Activated naive CD8-positive, alpha-beta T cell treated with anti-CD3 and anti-CD28 coated beads, Interleukin-2, amount 50 U/mL, for 24 hours (primary cell): Measurements from ENCODE around the gene HIVEP2.

Source experiments
- ATAC-seq: fragments of 150-1000 bp; cut with Tn5 transposase; one replicate; pipeline ENCODE4 v1.10.0; 2021
- DNase-seq: peaks from one replicate; pipeline ENCODE4 v3.0.0; 2021
- H3K27ac Mint-ChIP-seq: one replicate; pipeline ENCODE4 v1.8.0; 2021; ENCODE audit warnings: mild to moderate bottlenecking, mixed read lengths
- H3K27me3 Mint-ChIP-seq: one replicate; pipeline ENCODE4 v1.8.0; 2021; ENCODE audit warnings: mixed read lengths
- H3K36me3 Mint-ChIP-seq: one replicate; pipeline ENCODE4 v1.8.0; 2021; ENCODE audit warnings: low read depth, mixed read lengths
- H3K4me1 Mint-ChIP-seq: one replicate; pipeline ENCODE4 v1.8.0; 2021; ENCODE audit warnings: mixed read lengths
- H3K4me3 Mint-ChIP-seq: one replicate; pipeline ENCODE4 v1.8.0; 2021; ENCODE audit warnings: mild to moderate bottlenecking, moderate library complexity, mixed read lengths
- H3K9me3 Mint-ChIP-seq: one replicate; pipeline ENCODE4 v1.8.0; 2021; ENCODE audit warnings: mixed read lengths

The HIVEP2 gene

DNA sequence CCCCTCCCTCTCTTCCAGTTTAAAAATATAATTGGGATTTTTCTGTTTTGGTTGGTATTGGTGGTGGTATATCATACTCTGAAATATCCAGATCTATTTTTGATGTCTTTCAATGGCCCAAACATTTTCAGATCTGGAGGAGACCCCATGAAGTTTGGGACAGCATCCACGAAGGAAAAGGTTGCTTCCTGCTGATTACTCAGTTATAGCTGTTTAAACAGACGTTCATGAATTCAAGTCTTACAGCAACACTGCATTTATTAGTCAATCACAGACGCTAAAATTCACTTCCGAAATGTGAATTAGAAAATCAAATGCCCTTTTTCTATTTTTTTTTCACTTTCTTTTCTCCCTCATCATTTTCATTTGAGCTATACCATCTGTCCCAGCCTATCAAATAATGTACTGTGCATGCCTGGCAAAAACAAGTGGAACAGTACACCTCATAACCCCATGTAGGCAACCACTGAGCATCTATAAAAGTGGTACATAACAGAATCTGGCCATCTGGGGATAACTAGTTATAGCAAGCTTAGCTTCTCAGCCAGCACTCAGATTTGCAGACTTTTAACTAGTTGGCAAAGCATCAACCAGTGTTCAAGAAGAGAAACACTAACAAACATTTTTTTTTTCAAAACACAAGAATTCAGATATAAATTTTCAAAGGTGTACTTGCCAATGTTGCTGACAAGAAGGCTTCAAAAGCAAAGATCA is 124.5 kb downstream of the HIVEP2 start:
- Mint-ChIP-seq H3K9me3 (peaks cover 4% of the 10 kb centered on the region), H3K27me3 (no peaks in the 10 kb centered on the region), H3K4me3 (peak overlapping the region; percentile 84), H3K36me3 (peaks cover 33% of the 10 kb centered on the region), H3K4me1 (peaks cover 87% of the 10 kb centered on the region), H3K27ac (peak overlapping the region; percentile 99)
- ATAC-seq (peak; percentile 50), DNase-seq (no peak)

GRCh38 chr6:142819603-142820337 is 125.2 kb downstream of the HIVEP2 start:
- Mint-ChIP-seq H3K36me3 (peaks cover 36% of the 10 kb centered on the region), H3K27me3 (no peaks in the 10 kb centered on the region), H3K27ac (peak overlapping the region; percentile 99), H3K4me1 (peaks cover 86% of the 10 kb centered on the region), H3K9me3 (peaks cover 4% of the 10 kb centered on the region), H3K4me3 (peak overlapping the region; percentile 84)
- ATAC-seq (peak; percentile 76), DNase-seq (peak; percentile 51)

GRCh38 chr6:142816486-142816885 is 128.5 kb downstream of the HIVEP2 start:
- no peaks in the 10 kb centered on the region for H3K27me3 Mint-ChIP-seq
- DNase-seq (no peak), ATAC-seq (no peak)
- H3K4me3 Mint-ChIP-seq: no peak overlapping the region
- peak overlapping the region; percentile 72 for H3K27ac Mint-ChIP-seq
- H3K9me3 Mint-ChIP-seq: peaks cover 8% of the 10 kb centered on the region
- peaks cover 35% of the 10 kb centered on the region for H3K36me3 Mint-ChIP-seq
- peaks cover 90% of the 10 kb centered on the region for H3K4me1 Mint-ChIP-seq

DNA sequence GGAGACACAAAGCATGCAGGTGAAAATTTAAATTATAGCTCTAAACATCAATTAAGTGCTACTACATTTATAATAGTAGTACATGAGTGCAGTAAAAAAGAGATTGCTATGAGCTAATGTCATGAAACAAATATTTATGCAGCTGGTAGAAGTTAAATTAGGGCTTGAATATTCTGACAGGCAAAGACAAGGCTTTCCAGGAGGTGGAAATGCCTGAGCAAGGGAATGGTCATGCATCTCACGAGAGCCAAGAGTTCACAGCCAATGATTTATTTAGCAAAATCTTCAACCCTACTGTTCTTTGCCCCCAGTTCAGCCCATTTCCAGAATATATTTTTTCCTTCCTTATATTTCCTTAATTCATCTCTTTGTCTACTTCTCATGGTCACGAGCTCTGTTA is 128.9 kb downstream of the HIVEP2 start:
- ATAC-seq (no peak), DNase-seq (no peak)
- Mint-ChIP-seq H3K27ac (peak overlapping the region; percentile 72), H3K9me3 (peaks cover 8% of the 10 kb centered on the region), H3K36me3 (peaks cover 35% of the 10 kb centered on the region), H3K27me3 (no peaks in the 10 kb centered on the region), H3K4me1 (peaks cover 90% of the 10 kb centered on the region), H3K4me3 (no peak overlapping the region)

GRCh38 chr6:142811923-142812322 is 133.1 kb downstream of the HIVEP2 start:
- Mint-ChIP-seq H3K9me3 (peaks cover 10% of the 10 kb centered on the region), H3K27me3 (no peaks in the 10 kb centered on the region), H3K27ac (peak overlapping the region; percentile 87), H3K4me3 (no peak overlapping the region), H3K4me1 (peaks cover 84% of the 10 kb centered on the region), H3K36me3 (peaks cover 52% of the 10 kb centered on the region)
- ATAC-seq (no peak), DNase-seq (no peak)

- Mint-ChIP-seq H3K27ac (peak overlapping the region; percentile 87), H3K36me3 (peaks cover 49% of the 10 kb centered on the region), H3K9me3 (peaks cover 10% of the 10 kb centered on the region), H3K27me3 (no peaks in the 10 kb centered on the region), H3K4me1 (peaks cover 83% of the 10 kb centered on the region), H3K4me3 (peak overlapping the region; percentile 61)
- ATAC-seq: peak; percentile 75
- DNase-seq: no peak
Measured at GRCh38 chr6:142810952-142811514, 133.9 kb downstream of the HIVEP2 start.

GRCh38 chr6:142809947-142810346 is 135.0 kb downstream of the HIVEP2 start:
- H3K4me3 Mint-ChIP-seq: no peak overlapping the region
- ATAC-seq: no peak
- peaks cover 85% of the 10 kb centered on the region for H3K4me1 Mint-ChIP-seq
- H3K27ac Mint-ChIP-seq: no peak overlapping the region
- no peak for DNase-seq
- no peaks in the 10 kb centered on the region for H3K27me3 Mint-ChIP-seq
- H3K36me3 Mint-ChIP-seq: peaks cover 42% of the 10 kb centered on the region
- peaks cover 10% of the 10 kb centered on the region for H3K9me3 Mint-ChIP-seq

GRCh38 chr6:142808405-142809061 is 136.4 kb downstream of the HIVEP2 start:
- Mint-ChIP-seq H3K4me1 (peaks cover 86% of the 10 kb centered on the region), H3K27me3 (no peaks in the 10 kb centered on the region), H3K9me3 (peaks cover 6% of the 10 kb centered on the region), H3K36me3 (peaks cover 36% of the 10 kb centered on the region), H3K4me3 (no peak overlapping the region), H3K27ac (no peak overlapping the region)
- DNase-seq: no peak
- ATAC-seq: no peak

- H3K4me1 Mint-ChIP-seq: peaks cover 89% of the 10 kb centered on the region
- no peaks in the 10 kb centered on the region for H3K27me3 Mint-ChIP-seq
- no peak overlapping the region for H3K4me3 Mint-ChIP-seq
- DNase-seq: no peak
- no peak for ATAC-seq
- peaks cover 42% of the 10 kb centered on the region for H3K36me3 Mint-ChIP-seq
- H3K27ac Mint-ChIP-seq: peak overlapping the region; percentile 88
- peaks cover 6% of the 10 kb centered on the region for H3K9me3 Mint-ChIP-seq
Measured at GRCh38 chr6:142805042-142805441, 139.9 kb downstream of the HIVEP2 start.

DNA sequence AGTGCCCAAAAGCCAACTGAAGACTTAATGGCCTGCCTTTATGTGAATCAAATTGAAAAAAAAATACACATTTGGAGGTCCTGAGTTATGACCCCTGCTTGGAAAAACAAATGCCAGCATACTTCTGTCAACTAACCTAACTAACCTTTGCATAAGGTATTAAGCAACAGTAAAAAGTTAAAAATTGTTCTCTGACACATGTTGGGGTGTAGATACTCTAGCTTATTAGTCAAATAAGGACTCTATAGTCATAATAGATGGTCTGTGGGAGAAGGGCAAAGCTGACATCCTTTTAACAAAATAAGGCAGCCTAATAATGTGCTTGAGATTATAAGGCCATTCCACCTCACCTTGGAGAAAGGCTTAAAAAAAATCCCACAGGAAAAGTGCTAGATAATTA is 140.5 kb downstream of the HIVEP2 start:
- no peaks in the 10 kb centered on the region for H3K27me3 Mint-ChIP-seq
- peaks cover 6% of the 10 kb centered on the region for H3K9me3 Mint-ChIP-seq
- H3K27ac Mint-ChIP-seq: peak overlapping the region; percentile 88
- peaks cover 42% of the 10 kb centered on the region for H3K36me3 Mint-ChIP-seq
- peaks cover 90% of the 10 kb centered on the region for H3K4me1 Mint-ChIP-seq
- H3K4me3 Mint-ChIP-seq: no peak overlapping the region
- DNase-seq: no peak
- no peak for ATAC-seq

DNA sequence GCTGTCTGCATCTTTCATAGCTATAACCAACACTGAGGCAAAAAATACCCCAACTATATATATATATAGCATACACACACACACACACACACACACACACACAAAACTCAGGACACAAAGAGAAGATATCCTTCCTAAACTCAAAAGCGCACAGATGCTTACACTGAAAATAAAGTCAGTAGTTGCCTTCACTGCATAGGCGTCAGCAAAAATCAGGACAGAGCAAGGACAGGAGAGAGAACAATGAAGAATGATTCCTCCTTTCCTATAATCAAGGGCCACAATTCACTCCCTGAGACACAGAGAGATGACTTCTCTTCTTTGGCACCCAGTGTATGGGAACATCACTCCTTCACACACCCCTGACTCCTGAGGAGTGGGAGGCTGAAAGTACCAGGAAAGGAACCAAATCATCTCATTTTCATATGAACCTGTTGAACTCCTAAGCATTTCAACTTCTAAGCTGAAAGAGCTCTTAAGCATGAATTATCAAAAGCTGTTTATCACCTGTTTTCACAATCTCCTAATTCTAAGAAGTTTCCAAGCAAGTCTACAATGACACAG is 141.4 kb downstream of the HIVEP2 start:
- Mint-ChIP-seq H3K4me3 (no peak overlapping the region), H3K4me1 (peaks cover 95% of the 10 kb centered on the region)
- ATAC-seq: no peak

GRCh38 chr6:142803032-142803431 is 141.9 kb downstream of the HIVEP2 start:
- no peak for ATAC-seq
- H3K27ac Mint-ChIP-seq: peak overlapping the region; percentile 88
- H3K36me3 Mint-ChIP-seq: peaks cover 30% of the 10 kb centered on the region
- no peaks in the 10 kb centered on the region for H3K27me3 Mint-ChIP-seq
- DNase-seq: no peak
- peaks cover 96% of the 10 kb centered on the region for H3K4me1 Mint-ChIP-seq
- no peak overlapping the region for H3K4me3 Mint-ChIP-seq
- H3K9me3 Mint-ChIP-seq: peaks cover 4% of the 10 kb centered on the region

More for the DNA sequence above, 141.4 kb downstream of the HIVEP2 start:
- H3K9me3 Mint-ChIP-seq: peaks cover 6% of the 10 kb centered on the region
- H3K27ac Mint-ChIP-seq: peak overlapping the region; percentile 88
- no peaks in the 10 kb centered on the region for H3K27me3 Mint-ChIP-seq
- DNase-seq: no peak
- H3K36me3 Mint-ChIP-seq: peaks cover 34% of the 10 kb centered on the region

GRCh38 chr6:142802124-142802523 is 142.9 kb downstream of the HIVEP2 start:
- peak overlapping the region; percentile 39 for H3K4me3 Mint-ChIP-seq
- peak overlapping the region; percentile 88 for H3K27ac Mint-ChIP-seq
- no peaks in the 10 kb centered on the region for H3K9me3 Mint-ChIP-seq
- H3K36me3 Mint-ChIP-seq: peaks cover 23% of the 10 kb centered on the region
- peaks cover 94% of the 10 kb centered on the region for H3K4me1 Mint-ChIP-seq
- peak; percentile 46 for DNase-seq
- peak; percentile 96 for ATAC-seq
- no peaks in the 10 kb centered on the region for H3K27me3 Mint-ChIP-seq

GRCh38 chr6:142800240-142800639 is 144.7 kb downstream of the HIVEP2 start:
- ATAC-seq: no peak
- Mint-ChIP-seq H3K4me1 (peaks cover 92% of the 10 kb centered on the region), H3K36me3 (peaks cover 29% of the 10 kb centered on the region)

More at GRCh38 chr6:142800240-142800639, 144.7 kb downstream of the HIVEP2 start:
- no peak for DNase-seq
- no peaks in the 10 kb centered on the region for H3K9me3 Mint-ChIP-seq
- H3K27ac Mint-ChIP-seq: peak overlapping the region; percentile 88
- H3K27me3 Mint-ChIP-seq: no peaks in the 10 kb centered on the region
- no peak overlapping the region for H3K4me3 Mint-ChIP-seq
